Bone marrow (tissue), 2 donors: Measurements from ENCODE around the gene CAMK1D.

Experiments used
- DNase-seq, 2 donors: peaks; one replicate each; lab custom pipeline; 2025; lab: John Stamatoyannopoulos, UW

The CAMK1D gene

DNA sequence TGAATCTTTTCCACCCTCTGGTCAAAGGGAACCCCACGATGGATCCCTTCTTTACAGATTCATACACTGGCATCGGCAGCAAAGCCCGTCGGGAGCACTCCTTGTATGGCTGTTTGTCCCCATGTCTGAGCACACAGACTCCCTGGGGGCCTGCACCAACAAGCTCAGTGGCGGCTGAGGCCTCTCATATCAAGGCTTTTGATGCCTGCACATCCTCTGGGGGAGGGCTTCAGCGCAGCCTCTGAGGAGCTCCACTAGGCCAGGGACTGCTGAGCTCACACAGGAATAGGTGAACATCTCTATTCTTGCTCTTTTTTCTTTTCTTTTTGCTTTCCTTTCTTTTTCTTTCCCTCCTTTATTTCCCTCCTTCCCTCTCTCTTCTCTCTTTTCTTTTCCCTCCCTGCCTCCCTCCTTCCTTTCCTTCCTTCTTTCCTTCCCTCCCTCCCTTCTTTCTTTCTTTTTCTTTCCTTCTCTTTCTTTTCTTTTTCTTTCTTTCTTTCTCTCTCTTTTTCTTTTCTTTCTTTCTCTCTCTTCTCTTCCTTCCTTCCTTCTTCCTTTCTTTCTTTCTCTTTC lies 477.5 kb downstream of the CAMK1D start:
- no peak for DNase-seq

DNA sequence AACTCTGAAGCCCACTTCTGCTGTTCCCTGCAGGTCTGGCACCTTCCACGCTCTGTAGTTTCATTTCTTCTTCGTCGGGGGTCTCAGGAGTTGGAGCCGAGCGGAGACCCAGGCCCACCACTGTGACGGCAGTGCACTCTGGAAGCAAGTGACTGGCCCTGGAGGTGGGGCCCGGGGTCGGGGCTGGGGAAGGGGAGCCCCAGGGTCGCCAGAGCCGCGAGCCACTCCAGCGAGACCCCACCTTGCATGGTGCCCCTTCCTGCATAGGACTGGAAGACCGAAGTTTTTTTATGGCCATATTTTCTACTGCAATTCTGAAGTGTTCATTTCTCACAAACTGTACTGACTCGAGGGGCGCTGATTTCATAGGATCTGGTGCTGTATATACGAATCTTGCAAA lies 479.4 kb downstream of the CAMK1D start:
- DNase-seq, result no peak

DNA sequence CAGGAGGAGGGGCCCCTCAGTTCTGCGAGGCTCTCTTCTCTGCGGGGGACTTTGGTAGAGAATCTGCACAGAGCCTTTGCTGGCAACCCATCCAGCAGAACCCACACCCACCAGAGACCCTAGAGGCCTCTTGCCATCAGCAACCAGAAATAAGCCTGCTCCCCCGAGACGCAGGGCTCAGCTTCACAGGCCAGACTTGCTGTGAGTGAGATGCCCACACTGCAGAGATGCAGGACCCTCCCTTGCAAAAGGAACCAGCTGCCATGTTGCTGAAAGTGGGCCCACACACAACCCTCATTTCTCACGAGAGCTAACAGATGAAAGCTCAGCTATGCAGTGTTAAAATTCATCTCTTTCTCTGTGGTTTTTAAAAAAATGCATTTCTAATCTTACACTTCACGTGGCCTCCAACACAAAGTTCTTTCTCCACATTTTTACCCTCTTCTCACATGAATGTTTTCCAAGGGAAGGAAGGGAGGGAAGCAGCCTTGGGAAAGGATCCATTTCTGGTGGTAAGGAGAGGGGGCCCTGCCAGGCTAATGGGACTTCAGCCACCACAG lies 480.6 kb downstream of the CAMK1D start:
- DNase-seq, result no peak

DNA sequence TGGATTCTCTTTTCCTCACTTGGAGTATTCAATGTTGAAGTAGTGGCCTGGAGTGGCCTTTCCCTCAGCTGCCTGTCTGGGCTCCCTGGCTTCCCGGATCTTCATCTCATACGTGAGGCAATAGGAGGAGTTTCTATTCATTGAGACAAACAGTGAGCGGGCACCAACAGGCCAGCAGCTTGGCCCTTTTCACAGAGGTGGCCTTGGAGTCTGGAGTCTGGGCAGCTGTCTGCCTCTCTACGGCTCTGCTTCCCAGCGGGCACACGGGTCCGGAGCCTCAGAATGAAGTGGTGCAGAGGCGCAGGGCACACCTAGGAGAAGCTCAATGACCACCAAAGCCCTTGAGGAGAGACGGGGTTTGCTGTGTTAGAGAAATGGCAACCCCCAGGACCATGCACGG lies 482.7 kb downstream of the CAMK1D start:
- no peak for DNase-seq

DNA sequence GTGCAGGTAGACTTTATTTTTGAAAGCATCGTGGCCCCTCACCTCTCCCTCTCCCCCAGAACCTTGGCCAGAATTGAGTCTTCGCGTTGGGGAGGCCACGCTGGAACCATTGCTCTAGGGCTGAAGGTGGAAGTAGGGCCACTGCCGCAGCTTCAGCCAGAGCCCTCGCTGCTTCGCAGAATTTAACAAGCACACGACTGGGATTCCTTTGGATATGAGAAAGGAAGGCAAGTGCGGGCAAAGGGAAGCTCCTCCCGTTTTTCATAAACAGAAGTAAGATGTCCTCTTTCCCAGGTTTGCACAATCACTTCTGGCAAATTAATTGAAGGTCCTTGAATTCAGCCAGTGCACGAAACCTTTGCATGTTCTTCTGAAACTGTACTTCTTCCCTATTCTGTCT lies 484.1 kb downstream of the CAMK1D start:
- no peak for DNase-seq

DNA sequence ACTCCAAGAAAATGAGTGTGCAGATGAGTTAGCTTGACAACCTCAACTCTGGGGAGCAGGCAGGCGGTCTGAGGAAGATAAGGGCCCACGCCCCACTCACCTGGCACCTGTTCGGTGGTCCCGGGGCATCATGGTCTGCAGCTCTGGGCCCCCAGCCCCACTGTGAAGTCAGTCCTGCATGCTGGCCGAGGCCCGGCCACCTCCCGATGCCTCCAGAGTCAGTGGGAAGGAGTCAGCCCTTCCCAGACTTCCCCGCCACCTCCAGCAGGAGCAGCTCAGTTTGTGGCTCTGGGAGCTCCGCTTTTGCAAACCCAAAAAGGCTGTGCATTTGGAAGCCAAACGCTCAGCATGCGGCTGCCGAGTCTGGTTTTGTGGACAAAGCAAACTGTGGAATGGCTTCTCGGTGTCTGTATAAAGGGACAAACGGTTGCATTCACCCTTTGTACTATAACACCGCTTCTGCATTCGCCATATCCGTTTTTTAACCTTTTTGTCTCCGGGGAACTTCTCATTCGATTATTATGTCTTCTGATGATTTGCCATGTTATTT lies 484.8 kb downstream of the CAMK1D start:
- no peak for DNase-seq

DNA sequence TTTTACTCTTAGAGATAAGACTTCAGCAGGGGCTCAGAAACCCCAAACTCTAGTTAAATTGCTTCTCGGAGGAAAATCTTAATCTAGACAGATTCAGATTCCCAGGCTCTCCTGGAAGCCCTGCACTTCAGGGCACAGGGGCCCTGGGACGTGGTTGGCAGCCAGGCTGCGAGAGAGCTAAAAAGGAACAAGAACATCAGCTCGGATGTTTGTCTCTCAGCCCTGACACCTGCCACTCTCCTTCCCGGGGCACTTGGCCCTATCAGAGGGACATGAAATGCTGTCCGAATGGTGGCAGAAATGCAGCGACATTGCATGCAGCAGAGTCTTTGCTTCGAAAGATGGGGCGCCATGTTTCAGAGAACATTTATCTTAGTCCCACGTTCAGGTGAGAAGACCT lies 485.4 kb downstream of the CAMK1D start:
- no peak for DNase-seq

DNA sequence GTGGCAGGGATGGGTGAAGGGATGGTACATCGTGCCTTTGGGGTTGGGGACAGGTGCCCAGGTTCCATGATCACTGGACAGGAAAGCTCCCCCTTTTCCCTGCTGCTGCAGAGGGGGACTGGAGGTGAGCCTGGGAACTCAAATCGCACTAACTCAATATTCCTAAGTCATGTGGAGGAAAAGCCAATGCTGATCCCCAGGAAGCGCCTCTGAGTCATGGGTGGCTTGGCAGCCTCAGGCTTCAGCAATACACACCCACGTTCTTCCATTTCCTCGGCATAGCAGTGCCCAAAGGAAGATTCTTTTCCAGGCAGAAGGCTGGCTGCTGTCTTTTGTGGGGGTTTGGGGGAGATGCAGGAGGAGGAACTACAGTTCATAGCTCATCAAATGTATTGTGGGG lies 486.4 kb downstream of the CAMK1D start:
- no peak for DNase-seq

DNA sequence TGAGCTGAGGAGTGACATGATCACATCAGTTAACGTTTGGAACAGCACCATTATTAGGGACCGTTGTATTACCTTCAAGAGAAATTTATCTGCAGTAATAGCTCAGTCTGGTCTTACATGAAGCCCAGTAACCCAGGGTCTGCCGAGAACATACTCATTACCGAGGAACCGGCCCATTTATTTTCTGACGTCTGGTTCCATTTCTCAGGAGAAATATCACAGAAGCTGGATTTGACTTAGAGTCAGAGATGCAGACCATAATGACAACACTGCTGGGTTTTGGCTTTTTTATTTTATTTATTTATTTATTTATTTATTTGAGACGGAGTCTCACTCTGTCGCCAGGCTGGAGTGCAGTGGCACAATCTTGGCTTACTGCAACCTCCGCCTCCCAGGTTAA lies 489.0 kb downstream of the CAMK1D start:
- DNase-seq, result no peak

DNA sequence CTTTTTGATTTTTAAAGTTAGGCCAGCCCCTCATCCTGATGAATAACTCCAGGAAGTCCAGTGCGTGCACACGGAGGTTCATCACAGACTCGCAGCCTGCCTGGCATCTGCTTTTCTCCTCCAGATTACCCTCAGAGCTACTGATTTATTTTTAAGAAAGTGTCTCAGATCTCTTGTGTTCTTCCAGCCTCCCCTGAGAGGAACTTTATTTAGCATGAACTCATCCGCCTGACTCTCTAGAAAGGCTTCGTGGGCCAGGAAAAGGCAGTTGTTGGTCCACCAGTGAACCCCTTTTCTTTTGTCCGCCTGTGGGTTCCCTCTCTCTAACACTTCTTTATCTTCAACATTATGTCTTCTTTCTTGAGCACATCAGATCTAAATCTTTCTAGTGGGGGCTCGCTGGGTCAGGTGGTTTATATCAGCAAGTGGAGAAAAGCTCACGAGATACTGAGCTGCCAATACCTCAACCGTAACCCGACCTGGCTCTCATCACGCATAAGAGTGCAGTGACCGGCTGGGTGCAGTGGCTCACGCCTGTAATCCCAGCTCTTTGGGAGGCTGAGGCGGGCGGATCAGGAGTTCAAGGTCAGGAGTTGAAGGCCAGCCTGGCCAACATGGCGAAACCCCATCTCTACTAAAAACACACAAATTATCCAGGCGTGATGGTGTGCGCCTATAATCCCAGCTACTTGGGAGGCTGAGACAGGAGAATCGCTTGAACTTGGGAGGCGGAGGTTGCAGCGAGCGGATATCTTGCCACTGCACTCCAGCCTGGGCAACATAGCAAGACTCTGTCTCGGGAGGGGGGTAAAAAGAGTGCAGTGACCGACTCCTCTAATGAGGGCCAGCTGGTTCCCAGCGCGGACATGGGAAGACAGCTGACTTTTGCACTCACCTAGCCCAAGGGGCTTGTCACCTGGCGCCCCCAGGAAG lies 489.9 kb downstream of the CAMK1D start:
- no peak for DNase-seq

DNA sequence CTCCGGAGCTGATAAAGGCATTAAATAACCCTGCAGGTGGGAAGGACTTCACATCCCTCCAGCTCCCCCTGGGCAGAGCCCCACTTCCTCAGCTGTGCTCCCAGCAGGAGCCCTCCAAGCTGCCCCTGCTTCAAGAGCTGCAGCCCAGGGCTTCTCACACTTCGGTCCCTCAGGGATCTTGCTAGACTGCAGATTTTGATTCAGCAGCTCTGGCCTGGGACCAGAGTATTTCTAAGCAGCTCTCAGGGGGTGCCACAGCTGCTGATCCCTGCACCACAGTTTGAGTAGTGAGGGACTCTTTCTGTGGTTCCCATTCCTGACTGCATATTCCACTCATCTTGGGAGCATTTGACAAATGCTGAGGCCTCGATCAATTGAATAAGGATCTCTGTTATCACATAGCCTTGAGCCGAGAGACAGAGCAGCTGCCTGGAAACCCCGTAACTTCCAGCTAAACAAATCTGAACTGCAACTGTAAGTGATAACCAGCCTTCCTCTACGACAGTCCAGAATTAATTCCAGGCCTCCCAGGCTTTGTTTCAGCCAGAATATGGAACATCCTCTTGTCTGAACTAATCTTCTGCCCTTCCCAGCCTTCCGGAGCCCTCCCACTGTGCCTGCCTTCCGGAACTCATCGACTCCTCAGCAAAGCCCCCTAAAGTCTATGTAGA lies 490.7 kb downstream of the CAMK1D start:
- DNase-seq, result no peak

DNA sequence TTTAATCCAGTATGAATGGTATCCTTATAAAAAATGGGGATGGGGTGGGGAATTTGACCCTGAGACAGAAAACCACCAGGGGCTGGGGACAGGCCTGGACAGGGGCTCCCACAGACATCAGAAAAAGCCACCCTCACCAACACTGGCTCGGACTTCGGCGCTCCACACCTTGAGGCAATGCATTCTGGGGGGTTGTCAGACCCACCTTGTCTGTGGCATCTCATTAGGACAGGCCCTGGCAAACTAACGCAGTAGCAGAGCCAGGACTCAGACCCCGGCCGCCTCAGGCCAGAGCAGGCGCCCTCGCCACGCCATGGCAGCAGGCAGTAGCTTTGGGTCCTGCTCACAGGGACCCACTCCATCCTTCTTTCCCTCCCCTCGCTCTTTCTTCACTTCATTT lies 492.1 kb downstream of the CAMK1D start:
- no peak for DNase-seq

DNA sequence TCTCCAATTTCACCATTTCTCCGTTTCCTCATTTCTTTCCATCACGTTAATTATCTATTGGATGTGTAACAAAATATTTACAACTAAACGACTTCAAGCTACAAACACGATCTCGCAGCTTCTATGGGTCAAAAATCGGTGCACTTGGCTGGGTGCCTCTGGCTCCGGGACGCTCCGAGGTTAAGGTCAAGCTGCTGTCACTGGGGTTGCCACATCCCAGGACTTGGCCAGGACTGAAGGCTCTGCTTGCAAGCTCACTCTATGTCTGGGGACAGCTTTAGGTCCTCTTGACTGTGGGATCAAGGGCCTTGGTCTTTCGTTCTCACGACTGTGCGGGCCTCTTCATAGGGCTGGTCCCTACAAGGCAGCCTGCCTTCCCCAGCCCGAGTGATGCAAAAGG lies 492.5 kb downstream of the CAMK1D start:
- no peak for DNase-seq

DNA sequence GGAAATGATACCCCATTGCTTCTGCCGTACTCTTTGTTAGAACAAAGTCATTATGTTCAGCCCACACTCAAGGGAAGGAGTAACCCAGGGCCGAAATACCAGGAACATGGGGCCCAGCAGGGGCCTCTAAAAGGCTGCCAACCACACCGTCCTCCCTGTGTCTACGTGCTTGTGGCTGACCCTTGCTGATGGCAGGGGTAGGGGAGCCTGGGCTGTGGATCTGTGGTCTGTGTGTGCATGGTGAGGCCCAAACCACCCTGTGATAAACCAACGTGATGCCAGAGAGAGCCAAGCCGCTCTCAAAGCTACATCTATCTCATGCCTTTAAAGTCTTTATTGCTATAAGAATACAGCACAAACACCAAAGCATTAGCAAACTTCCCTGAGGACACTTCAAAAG lies 493.0 kb downstream of the CAMK1D start:
- no peak for DNase-seq

DNA sequence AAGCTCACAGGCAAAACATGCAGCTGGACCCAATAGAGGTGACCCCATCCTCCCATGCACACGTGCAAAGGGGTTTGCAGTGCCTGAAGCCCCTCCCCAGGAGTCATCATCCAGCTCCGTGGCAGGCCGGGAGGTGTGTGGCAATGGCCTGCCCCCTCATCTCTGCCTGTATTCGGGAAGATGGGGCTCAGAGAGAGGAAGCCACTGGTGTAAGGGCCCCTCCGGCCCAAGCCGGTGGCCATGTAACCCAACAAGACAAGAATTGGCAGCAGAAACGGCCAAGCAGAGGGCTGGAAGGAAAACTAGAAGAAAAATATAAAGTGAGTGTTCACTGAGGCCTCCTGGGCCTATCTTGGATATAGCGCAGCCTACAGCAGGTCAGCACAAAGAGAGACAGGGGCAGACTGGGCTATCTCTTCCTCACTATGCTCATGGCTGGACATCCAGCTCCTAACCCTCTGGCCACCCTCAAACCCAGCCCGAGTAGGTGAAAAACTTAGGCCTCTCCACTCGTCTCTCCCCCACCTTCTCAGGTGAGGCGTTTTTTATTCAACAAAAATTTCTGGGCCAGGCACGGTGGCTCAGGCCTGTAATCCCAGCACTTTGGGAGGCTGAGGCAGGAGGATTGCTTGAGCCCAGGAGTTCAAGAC lies 494.1 kb downstream of the CAMK1D start:
- DNase-seq, result no peak

DNA sequence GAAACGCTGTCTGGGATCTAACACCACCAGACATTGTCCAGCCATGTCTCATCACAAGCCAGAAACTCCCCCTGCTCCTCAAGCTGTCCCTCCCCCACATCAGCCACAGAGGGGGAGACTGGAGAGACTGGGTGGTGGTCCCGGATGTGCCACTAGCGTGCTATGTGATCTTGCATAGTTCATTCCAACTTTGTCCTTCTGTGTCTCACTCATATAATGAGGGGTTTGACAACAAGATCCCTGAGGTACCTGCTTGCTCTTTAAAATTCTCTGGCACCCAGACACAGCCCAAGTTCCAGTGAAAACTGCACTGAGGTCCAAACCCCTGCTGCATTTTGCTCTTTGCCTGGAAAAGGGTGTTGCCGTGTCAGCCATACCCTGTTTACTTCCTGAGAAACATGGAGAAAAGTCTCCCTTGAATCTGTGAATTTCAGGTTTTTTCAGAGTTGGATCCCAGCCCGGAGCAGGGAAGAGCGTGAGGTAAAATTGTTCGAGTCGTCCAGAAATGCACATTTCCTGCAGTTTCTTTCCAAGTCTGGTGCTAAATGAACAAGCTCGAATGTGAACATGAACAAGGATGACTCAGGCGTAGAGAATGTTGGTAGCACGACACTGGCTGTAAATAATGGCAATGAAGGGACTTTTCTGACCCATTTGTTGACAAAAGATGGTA lies 495.6 kb downstream of the CAMK1D start:
- no peak for DNase-seq

DNA sequence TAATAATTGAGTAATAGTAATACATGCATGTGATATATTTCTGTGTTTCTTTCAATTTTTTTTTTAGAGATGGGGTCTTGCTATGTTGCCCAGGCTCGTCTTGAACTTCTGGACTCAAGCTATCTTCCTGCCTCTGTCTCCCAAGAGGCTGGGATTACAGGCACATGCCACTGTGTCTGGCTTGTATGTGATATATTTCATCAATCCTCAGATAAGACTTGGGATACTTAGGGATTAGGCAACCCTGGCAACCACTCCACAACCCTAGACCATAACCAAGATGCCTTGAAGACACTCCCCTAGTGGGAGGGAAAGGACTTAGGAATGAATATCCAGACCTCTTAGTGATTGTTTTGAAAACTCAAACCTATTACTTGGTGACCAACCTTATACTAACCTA lies 497.4 kb downstream of the CAMK1D start:
- DNase-seq, result no peak

DNA sequence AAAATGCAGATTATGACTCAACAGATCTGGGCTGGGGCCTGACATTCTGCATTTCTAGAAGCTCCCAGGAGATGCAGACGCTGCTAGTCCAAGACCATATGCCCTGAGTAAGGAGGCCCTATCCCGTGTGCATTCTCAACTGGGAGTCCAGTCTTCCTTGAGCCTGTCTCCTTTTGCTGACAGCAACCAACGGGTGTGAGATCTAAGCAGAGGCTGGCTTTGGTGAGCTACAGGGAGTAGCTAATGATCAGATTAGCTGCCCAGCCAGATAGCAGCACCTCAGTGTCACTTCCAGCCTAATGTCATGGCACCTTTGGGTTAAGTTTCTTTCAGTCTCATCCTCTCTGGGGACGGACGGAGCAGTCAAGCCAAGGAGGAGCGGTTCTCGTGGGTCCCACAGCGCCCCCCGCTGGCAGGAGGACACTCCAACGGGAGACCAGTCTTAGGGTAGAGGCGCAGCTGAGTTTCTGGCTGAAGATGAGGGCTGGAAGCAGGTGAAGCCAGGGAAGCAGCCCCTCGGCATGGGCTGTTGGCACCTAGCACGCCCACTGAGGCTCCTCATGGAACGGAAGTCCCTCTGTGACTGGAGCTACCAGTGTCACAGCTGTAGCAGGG lies 498.1 kb downstream of the CAMK1D start:
- DNase-seq, result no peak

DNA sequence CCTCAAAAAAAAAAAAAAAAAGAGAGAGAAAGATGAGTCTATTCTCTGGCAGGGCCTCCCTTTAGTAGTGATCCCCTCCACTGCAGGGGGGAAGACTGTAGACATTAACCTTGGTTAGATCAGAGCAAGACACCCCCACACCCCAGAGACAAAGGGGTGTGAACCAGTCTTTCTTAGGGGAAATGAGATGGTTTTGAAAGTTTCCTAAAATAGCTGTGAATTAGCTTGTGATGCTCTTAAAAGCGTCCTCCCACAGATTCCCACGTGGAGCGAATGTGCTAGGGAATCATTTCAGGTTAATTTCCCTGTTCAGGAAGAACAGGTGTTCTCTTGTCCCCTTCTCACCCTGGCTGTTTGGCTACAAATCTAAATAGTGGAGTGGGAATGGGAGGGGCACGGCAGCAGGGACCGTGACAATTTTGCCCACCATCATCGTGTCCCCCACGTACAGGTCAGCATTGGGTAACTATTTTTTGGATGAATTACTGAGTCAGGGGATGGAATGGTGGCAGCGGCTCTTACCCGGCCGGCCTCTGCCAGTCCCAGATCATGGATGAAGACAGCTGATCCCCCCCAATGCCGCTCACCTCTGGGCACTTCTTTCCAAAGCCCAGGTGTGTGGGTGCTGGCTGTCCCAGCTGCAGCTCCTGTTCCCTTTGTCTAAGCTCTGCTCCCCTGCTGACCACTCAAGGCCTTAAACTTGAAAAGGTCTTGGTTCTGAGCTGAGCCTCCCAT lies 499.3 kb downstream of the CAMK1D start:
- no peak for DNase-seq
